ENCODE results near the gene TAF1C. TPM values are rescaled to one million over a fixed set of nuclear protein-coding genes. Genes with fewer than 3 reads are reported as not detected.

The TAF1C gene
- total RNA-seq, 3 donors from 2014 or later = 29.5 to 52.7 (median 39.0) TPM

- intact Hi-C loops (cut with DNase I; ENCODE audit: low total_unique reads) = no loop called here
- H3K4me3 ChIP-seq = no peak overlapping the region
- no peak for DNase-seq (ENCODE audit: low spot score in 2 of 2)
- no peaks in the 10 kb centered on the region for H3K36me3 ChIP-seq
- H3K4me1 ChIP-seq = no peaks in the 10 kb centered on the region
- H3K27ac ChIP-seq = no peak overlapping the region
- H3K9me3 ChIP-seq = no peaks in the 10 kb centered on the region
- TF ChIP-seq, protein P1, sequence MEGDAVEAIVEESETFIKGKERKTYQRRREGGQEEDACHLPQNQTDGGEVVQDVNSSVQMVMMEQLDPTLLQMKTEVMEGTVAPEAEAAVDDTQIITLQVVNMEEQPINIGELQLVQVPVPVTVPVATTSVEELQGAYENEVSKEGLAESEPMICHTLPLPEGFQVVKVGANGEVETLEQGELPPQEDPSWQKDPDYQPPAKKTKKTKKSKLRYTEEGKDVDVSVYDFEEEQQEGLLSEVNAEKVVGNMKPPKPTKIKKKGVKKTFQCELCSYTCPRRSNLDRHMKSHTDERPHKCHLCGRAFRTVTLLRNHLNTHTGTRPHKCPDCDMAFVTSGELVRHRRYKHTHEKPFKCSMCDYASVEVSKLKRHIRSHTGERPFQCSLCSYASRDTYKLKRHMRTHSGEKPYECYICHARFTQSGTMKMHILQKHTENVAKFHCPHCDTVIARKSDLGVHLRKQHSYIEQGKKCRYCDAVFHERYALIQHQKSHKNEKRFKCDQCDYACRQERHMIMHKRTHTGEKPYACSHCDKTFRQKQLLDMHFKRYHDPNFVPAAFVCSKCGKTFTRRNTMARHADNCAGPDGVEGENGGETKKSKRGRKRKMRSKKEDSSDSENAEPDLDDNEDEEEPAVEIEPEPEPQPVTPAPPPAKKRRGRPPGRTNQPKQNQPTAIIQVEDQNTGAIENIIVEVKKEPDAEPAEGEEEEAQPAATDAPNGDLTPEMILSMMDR (IDR thresholded peaks at IDR 0.05) = no peak
- TF ChIP-seq POLR2AphosphoS5 (IDR thresholded peaks at IDR 0.05) = no peak
- H3K27me3 ChIP-seq = no peaks in the 10 kb centered on the region
Measured at GRCh38 chr16:84131117-84131516, 55.7 kb downstream of the TAF1C start.

Other genes with a start within 250 kb of the TAF1C start
- gene OSGIN1, start 233.8 kb downstream of the TAF1C start, total RNA-seq = 1 to 10 TPM; 3.0 to 3.5 (median 3.3) TPM
- 1 to 10 TPM in 1 of 3 donors, not detected in 2; 1.5 TPM for gene NECAB2, start 218.8 kb downstream of the TAF1C start, total RNA-seq
- gene SLC38A8, start 144.3 kb downstream of the TAF1C start, total RNA-seq = not detected
- gene MBTPS1, start 70.1 kb downstream of the TAF1C start, total RNA-seq = 100 to 1,000 TPM in 2 of 3 donors, 10 to 100 TPM in 1; 95.4 to 142 (median 121) TPM
- gene HSDL1, start 41.9 kb downstream of the TAF1C start, total RNA-seq = 10 to 100 TPM; 17.0 to 25.8 (median 21.0) TPM
- gene DNAAF1, start 41.7 kb downstream of the TAF1C start, total RNA-seq = 1 to 10 TPM in 2 of 3 donors, not detected in 1; 1.2 to 9.5 TPM
- gene ADAD2, start 4.1 kb upstream of the TAF1C start, total RNA-seq = under 1 TPM in 2 of 3 donors, not detected in 1; 0.15 to 0.96 TPM
- not detected for gene KCNG4, start 53.0 kb upstream of the TAF1C start, total RNA-seq
- 1 to 10 TPM in 2 of 3 donors, under 1 TPM in 1; 0.16 to 3.3 (median 1.3) TPM for gene WFDC1, start 107.8 kb upstream of the TAF1C start, total RNA-seq
- gene ATP2C2, start 181.5 kb upstream of the TAF1C start, total RNA-seq = 10 to 100 TPM in 1 of 3 donors, 1 to 10 TPM in 1, not detected in 1; 6.0 to 28.5 TPM